H9 (cell line): ENCODE measurements around the gene MAGED1. TPM values are rescaled to one million over a fixed set of nuclear protein-coding genes. Genes with fewer than 3 reads are reported as not detected.

Experiments
- DNase-seq: peaks from one replicate; pipeline ENCODE4 v3.0.0-alpha.2; 2017
- H2AFZ ChIP-seq: one replicate; pipeline ENCODE4 v1.6.1; 2013; ENCODE audit warnings: mild to moderate bottlenecking, low read length, control low read depth, moderate library complexity
- H2AK5ac ChIP-seq: 2 replicates; pipeline ENCODE4 v1.6.1; 2013; ENCODE audit warnings: low read length, control low read depth, mixed read lengths; ENCODE audit not compliant: insufficient read length
- H2BK120ac ChIP-seq: one replicate; pipeline ENCODE4 v1.6.1; 2013; ENCODE audit warnings: low read depth, mild to moderate bottlenecking, low read length, control low read depth, inconsistent platforms; ENCODE audit not compliant: poor library complexity, severe bottlenecking
- H2BK12ac ChIP-seq: 2 replicates; pipeline ENCODE4 v1.6.1; 2013; ENCODE audit warnings: low read length, control low read depth, mixed read lengths, low read depth; ENCODE audit not compliant: insufficient read length
- H2BK15ac ChIP-seq: 2 replicates; pipeline ENCODE4 v1.6.1; 2013; ENCODE audit warnings: low read depth, low read length, control low read depth
- H2BK20ac ChIP-seq: one replicate; pipeline ENCODE4 v1.6.1; 2013; ENCODE audit warnings: low read depth, mild to moderate bottlenecking, low read length, control low read depth, inconsistent platforms; ENCODE audit not compliant: poor library complexity, severe bottlenecking
- H2BK5ac ChIP-seq: 2 replicates; pipeline ENCODE4 v1.6.1; 2013; ENCODE audit warnings: low read length, control low read depth, mixed read lengths; ENCODE audit not compliant: insufficient read length
- H3K14ac ChIP-seq: 2 replicates; pipeline ENCODE4 v1.6.1; 2013; ENCODE audit warnings: low read length, control low read depth; ENCODE audit not compliant: insufficient read depth
- H3K18ac ChIP-seq: 2 replicates; pipeline ENCODE4 v1.6.1; 2013; ENCODE audit warnings: low read depth, mild to moderate bottlenecking, mixed read lengths, low read length, control low read depth; ENCODE audit not compliant: insufficient read length
- H3K23ac ChIP-seq: 2 replicates; pipeline ENCODE4 v1.6.1; 2013; ENCODE audit warnings: low read length, control low read depth, mixed read lengths, low read depth; ENCODE audit not compliant: insufficient read length
- H3K23me2 ChIP-seq: 2 replicates; pipeline ENCODE4 v1.6.1; 2013; ENCODE audit warnings: low read depth, mild to moderate bottlenecking, mixed read lengths, low read length, control low read depth; ENCODE audit not compliant: insufficient read length, poor library complexity, severe bottlenecking
- H3K27ac ChIP-seq: 2 replicates; pipeline ENCODE4 v1.5.1; 2013; ENCODE audit warnings: low read length, control low read depth, mixed read lengths, low read depth; ENCODE audit not compliant: insufficient read length
- H3K27me3 ChIP-seq: 2 replicates; pipeline ENCODE4 v1.6.1; 2013; ENCODE audit warnings: low read length, control low read depth, inconsistent platforms; ENCODE audit not compliant: insufficient read depth
- H3K4ac ChIP-seq: 2 replicates; pipeline ENCODE4 v1.6.1; 2013; ENCODE audit warnings: low read depth, mild to moderate bottlenecking, control low read depth, inconsistent platforms, low read length, moderate library complexity
- H3K4me1 ChIP-seq: 2 replicates; pipeline ENCODE4 v1.6.1; 2013; ENCODE audit warnings: low read length, control low read depth, inconsistent platforms; ENCODE audit not compliant: insufficient read depth
- H3K4me2 ChIP-seq: 2 replicates; pipeline ENCODE4 v1.6.1; 2013; ENCODE audit warnings: low read length, control low read depth, mixed read lengths; ENCODE audit not compliant: insufficient read length, insufficient read depth
- H3K56ac ChIP-seq: 2 replicates; pipeline ENCODE4 v1.6.1; 2013; ENCODE audit warnings: low read depth, mild to moderate bottlenecking, mixed read lengths, low read length, control low read depth; ENCODE audit not compliant: insufficient read length
- H3K79me1 ChIP-seq: 2 replicates; pipeline ENCODE4 v1.6.1; 2013; ENCODE audit warnings: low read depth, mild to moderate bottlenecking, moderate library complexity, low read length, control low read depth, inconsistent platforms; ENCODE audit not compliant: insufficient read depth, poor library complexity, severe bottlenecking
- H3K79me2 ChIP-seq: 2 replicates; pipeline ENCODE4 v1.6.1; 2013; ENCODE audit warnings: low read length, control low read depth, inconsistent platforms; ENCODE audit not compliant: insufficient read depth
- H3K9ac ChIP-seq: 2 replicates; pipeline ENCODE4 v1.6.1; 2013; ENCODE audit warnings: low read length, control low read depth, mixed read lengths; ENCODE audit not compliant: insufficient read length; ENCODE audit errors: extremely low read depth
- H3K9me3 ChIP-seq: one replicate; pipeline ENCODE4 v1.6.1; 2013; ENCODE audit warnings: low read depth, low read length, inconsistent platforms; ENCODE audit not compliant: control insufficient read depth
- H3T11ph ChIP-seq: one replicate; pipeline ENCODE4 v1.6.1; 2013; ENCODE audit warnings: mild to moderate bottlenecking, low read length, control low read depth, inconsistent platforms
- H4K20me1 ChIP-seq: one replicate; pipeline ENCODE4 v1.6.1; 2013; ENCODE audit not compliant: control insufficient read depth, insufficient read length, insufficient read depth
- H4K5ac ChIP-seq: 2 replicates; pipeline ENCODE4 v1.6.1; 2013; ENCODE audit warnings: low read depth, mild to moderate bottlenecking, mixed read lengths, low read length, control low read depth; ENCODE audit not compliant: insufficient read length
- H4K8ac ChIP-seq: replicated peaks from 2 replicates; pipeline ENCODE4 v1.6.1; 2013; ENCODE audit warnings: low read length, control low read depth, mixed read lengths, low read depth; ENCODE audit not compliant: insufficient read length
- H4K91ac ChIP-seq: 2 replicates; pipeline ENCODE4 v1.6.1; 2013; ENCODE audit warnings: low read depth, mild to moderate bottlenecking, moderate library complexity, mixed read lengths, low read length, control low read depth; ENCODE audit not compliant: insufficient read length
- H3K27ac Mint-ChIP-seq, 3 experiments: 2 replicates in 2 of 3; 3 replicates in 1 of 3; pipeline ENCODE4 v1.8.0; 2020 to 2021; ENCODE audit warnings: mixed read lengths in 3 of 3, mild to moderate bottlenecking in 1 of 3, moderate library complexity in 1 of 3
- H3K27me3 Mint-ChIP-seq: 2 replicates; pipeline ENCODE4 v1.8.0; 2021; ENCODE audit warnings: low read depth, mild to moderate bottlenecking, moderate library complexity, mixed read lengths
- H3K36me3 Mint-ChIP-seq, 3 experiments: 2 replicates in 2 of 3; 3 replicates in 1 of 3; pipeline ENCODE4 v1.8.0; 2020 to 2021; ENCODE audit warnings: low read depth in 3 of 3, mixed read lengths in 3 of 3; ENCODE audit not compliant: insufficient read depth in 1 of 3
- H3K4me1 Mint-ChIP-seq, 2 experiments: 2 replicates each; pipeline ENCODE4 v1.8.0; 2020; ENCODE audit warnings: mixed read lengths in 2 of 2
- H3K4me3 Mint-ChIP-seq, 2 experiments: 2 replicates in 1 of 2; 3 replicates in 1 of 2; pipeline ENCODE4 v1.8.0; 2020 to 2021; ENCODE audit warnings: mild to moderate bottlenecking in 2 of 2, mixed read lengths in 2 of 2, moderate library complexity in 1 of 2
- H3K9me3 Mint-ChIP-seq, 2 experiments: 2 replicates in 1 of 2; 3 replicates in 1 of 2; pipeline ENCODE4 v1.8.0; 2020; ENCODE audit warnings: mild to moderate bottlenecking in 2 of 2, mixed read lengths in 2 of 2, moderate library complexity in 1 of 2
- WGBS: extraction: QIAGEN DNeasy Blood & Tissue Kit; methylation state at CpG from one replicate; pipeline ENCODE4 v1.1.7; 2013; ENCODE audit warnings: missing lambda C conversion rate, low lambda C conversion rate, mixed read lengths; ENCODE audit not compliant: insufficient read length; ENCODE audit errors: extremely low coverage; 5-methylcytosine and 5-hydroxymethylcytosine counted together
- total RNA-seq: library from RNA; stranded (reverse); gene quantifications from 2 replicates; pipeline ENCODE4 v1.2.1, GENCODE V29; 2021
- TF ChIP-seq, protein P1 (sequence below): fragments of 200-600 bp; sonication (generic); conservative IDR thresholded peaks from 3 replicates; pipeline ENCODE4 v1.8.0; 2021; ENCODE audit warnings: antibody characterized with exemption, mild to moderate bottlenecking

The MAGED1 gene
- total RNA-seq, 1 experiment from 2014 or later = 163 TPM

DNA sequence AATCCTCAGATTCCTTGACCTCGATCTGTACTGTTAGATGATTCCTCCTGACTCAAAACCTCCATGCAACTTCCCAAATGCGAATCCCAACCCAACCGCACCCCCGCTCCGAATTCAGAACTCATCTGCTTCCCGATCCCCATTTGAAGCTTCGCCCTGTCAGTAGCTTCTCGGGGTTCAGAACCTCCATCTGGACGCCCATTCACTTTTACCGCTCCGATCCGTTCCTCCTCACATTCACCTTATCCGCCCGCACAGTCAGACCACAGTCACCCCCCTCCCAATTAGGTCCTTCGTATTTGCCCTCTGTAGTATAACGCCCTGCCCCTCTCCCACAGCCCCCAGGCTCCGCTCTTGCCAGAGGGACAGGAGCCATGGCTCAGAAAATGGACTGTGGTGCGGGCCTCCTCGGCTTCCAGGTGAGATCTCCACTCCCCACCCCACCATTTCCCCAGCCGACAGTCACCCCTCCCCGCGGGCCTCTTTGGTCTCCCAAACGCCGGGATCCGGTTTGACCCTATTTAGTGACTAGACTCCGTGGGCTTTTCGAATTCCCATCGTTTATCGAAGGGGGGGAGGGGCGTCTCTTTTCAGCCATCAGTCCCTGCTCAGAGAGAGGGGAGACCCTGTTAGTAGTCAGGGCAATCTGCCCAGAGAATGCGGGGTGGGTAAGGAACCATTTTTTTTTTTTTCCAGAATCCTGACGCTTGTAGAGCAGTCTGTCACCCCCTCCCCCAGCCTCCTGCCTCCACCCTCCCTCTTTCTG is 691 bp downstream of the MAGED1 start:
- no peak overlapping the region for H2BK120ac ChIP-seq

More for the DNA sequence above, 691 bp downstream of the MAGED1 start:
- H3K27me3 Mint-ChIP-seq = peaks cover 2% of the 10 kb centered on the region
- H3K79me2 ChIP-seq = no peaks in the 10 kb centered on the region
- peak overlapping the region; percentile 75 for H3K4me2 ChIP-seq
- no peak overlapping the region; the same call in 1 of the 2 replicates for H3K14ac ChIP-seq
- H4K20me1 ChIP-seq = peaks cover 3% of the 10 kb centered on the region
- H3K4me3 Mint-ChIP-seq = peak overlapping the region; percentile 89 to 94
- H3K27me3 ChIP-seq = no peaks in the 10 kb centered on the region; the same call in 1 of the 2 replicates
- no peak overlapping the region for H3K23ac ChIP-seq
- peak overlapping the region; percentile 83 for H3K9ac ChIP-seq
- no CpG with 5 or more reads among the region's 32 CpGs for WGBS
- H3K4me1 ChIP-seq = peaks cover 2% of the 10 kb centered on the region; the same call in 1 of the 2 replicates
- peaks cover 8 to 11% of the 10 kb centered on the region in 2 experiments for H3K4me1 Mint-ChIP-seq
- H3K27ac ChIP-seq = no peak overlapping the region
- no peak overlapping the region for H2BK12ac ChIP-seq
- no peak overlapping the region for H2BK5ac ChIP-seq
- no peak for DNase-seq
- H2AFZ ChIP-seq = no peak overlapping the region
- no peak overlapping the region for H4K8ac ChIP-seq
- peaks cover 27 to 37% (median 35%) of the 10 kb centered on the region in 3 experiments for H3K36me3 Mint-ChIP-seq
- TF ChIP-seq, protein P1, sequence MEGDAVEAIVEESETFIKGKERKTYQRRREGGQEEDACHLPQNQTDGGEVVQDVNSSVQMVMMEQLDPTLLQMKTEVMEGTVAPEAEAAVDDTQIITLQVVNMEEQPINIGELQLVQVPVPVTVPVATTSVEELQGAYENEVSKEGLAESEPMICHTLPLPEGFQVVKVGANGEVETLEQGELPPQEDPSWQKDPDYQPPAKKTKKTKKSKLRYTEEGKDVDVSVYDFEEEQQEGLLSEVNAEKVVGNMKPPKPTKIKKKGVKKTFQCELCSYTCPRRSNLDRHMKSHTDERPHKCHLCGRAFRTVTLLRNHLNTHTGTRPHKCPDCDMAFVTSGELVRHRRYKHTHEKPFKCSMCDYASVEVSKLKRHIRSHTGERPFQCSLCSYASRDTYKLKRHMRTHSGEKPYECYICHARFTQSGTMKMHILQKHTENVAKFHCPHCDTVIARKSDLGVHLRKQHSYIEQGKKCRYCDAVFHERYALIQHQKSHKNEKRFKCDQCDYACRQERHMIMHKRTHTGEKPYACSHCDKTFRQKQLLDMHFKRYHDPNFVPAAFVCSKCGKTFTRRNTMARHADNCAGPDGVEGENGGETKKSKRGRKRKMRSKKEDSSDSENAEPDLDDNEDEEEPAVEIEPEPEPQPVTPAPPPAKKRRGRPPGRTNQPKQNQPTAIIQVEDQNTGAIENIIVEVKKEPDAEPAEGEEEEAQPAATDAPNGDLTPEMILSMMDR = no peak; the same call in 2 of the 3 replicates
- H3K23me2 ChIP-seq = peaks cover 6% of the 10 kb centered on the region
- H2BK20ac ChIP-seq = no peak overlapping the region
- no peak overlapping the region for H2BK15ac ChIP-seq
- peak overlapping the region; percentile 90 to 98 (median 95) for H3K27ac Mint-ChIP-seq
- H2AK5ac ChIP-seq = no peak overlapping the region
- no peak overlapping the region for H3K56ac ChIP-seq
- H3K18ac ChIP-seq = peak overlapping the region; percentile 73
- H3T11ph ChIP-seq = no peak overlapping the region
- H3K9me3 Mint-ChIP-seq = peaks cover 71% of the 10 kb centered on the region in 2 experiments
- H4K5ac ChIP-seq = no peak overlapping the region
- H4K91ac ChIP-seq = no peak overlapping the region
- peaks cover 5% of the 10 kb centered on the region for H3K9me3 ChIP-seq
- no peaks in the 10 kb centered on the region for H3K79me1 ChIP-seq
- H3K4ac ChIP-seq = no peak overlapping the region
